Measurements from ENCODE around the gene NEDD9. TPM values are rescaled to one million over a fixed set of nuclear protein-coding genes. Genes with fewer than 3 reads are reported as not detected.

The NEDD9 gene
- total and polyA plus RNA-seq, 4 donors = 7.5 to 16.8 (median 11.7) TPM

DNA sequence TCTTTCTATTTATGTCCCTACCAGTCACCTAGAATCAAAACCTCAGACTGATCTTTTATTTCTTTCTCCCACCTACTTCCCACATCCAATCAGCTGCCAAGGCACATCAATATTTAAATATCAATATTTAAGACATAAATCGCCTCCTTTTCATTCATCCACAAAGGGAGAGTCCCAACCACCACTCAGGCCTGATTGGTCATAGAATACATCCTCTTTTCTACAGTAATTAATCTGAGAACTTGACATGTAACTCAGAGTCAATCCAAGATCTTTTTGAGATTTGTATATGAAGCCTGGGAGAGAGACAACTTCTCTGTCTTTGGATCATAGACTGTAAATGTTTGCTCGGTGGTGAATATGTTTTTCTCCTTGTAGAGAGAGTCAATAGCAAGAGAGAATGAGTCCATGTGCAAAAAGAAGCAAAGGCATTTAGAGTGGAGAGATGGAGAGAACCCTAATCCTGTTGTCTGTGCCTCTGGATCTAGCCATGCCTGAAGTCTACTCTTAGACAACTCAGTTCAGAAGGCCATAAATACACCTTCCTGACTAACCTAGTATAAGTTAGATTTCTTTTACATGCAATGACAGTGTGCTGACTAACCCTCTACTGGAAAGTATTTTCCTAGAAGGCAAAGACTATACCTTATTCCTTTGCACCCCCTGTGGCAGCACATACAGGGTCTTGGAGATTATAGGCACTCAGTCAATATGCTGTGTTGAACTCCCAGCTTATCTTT lies 12.1 kb upstream of the NEDD9 start:
- TF ChIP-seq, protein P1, sequence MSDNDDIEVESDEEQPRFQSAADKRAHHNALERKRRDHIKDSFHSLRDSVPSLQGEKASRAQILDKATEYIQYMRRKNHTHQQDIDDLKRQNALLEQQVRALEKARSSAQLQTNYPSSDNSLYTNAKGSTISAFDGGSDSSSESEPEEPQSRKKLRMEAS (IDR thresholded peaks at IDR 0.05) = no peak
- TF ChIP-seq EGR1 (IDR thresholded peaks at IDR 0.05; ENCODE audit: low read depth in 2 of 2) (no peak), GABPA (IDR thresholded peaks at IDR 0.05 in 1 of 2, conservative IDR thresholded peaks at IDR 0.05 in 1 of 2) (no peak), HNF4A (conservative IDR thresholded peaks at IDR 0.05) (no peak)

DNA sequence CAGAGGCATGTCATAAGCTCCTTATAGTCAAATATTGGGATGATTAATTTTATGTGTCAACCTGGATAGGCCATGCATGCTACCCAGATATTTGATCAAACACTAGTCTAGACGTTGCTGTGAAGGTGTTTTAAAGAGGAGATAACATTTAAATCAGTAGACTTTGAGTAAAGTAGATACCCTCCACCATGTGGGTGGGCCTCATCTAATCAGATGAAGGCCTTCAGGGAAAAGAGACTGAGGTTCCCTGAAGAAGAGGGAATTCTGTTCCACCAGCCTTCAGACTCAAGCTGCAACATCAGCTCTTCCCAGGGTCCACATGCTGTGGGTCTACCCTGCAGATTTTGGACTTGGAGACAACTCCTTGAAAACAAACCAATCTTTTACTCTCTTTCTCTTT lies 11.4 kb upstream of the NEDD9 start:
- DNase-seq (ENCODE audit: low spot score) = no peak
- Histone ChIP-seq H3K9me3 (ENCODE audit: control insufficient read depth in 4 of 4, low read length in 3 of 4) (no peaks in the 10 kb centered on the region), H3K4me1 (ENCODE audit: control insufficient read depth in 4 of 4, insufficient read depth in 4 of 4, low read length in 3 of 4) (no peaks in the 10 kb centered on the region), H3K36me3 (ENCODE audit: control insufficient read depth in 4 of 4, insufficient read depth in 3 of 4, low read depth in 1 of 4, low read length in 3 of 4) (no peaks in the 10 kb centered on the region), H3K4me3 (ENCODE audit: low read depth in 1 of 3, low read length in 3 of 3) (no peak overlapping the region), H3K9ac (ENCODE audit: low read depth in 1 of 2, low read length in 2 of 2) (no peak overlapping the region), H3K27me3 (ENCODE audit: control insufficient read depth in 4 of 4, insufficient read depth in 4 of 4, low read length in 3 of 4) (no peaks in the 10 kb centered on the region), H3K27ac (ENCODE audit: low read depth in 1 of 2, low read length in 2 of 2) (no peak overlapping the region)
- TF ChIP-seq TAF1 (conservative IDR thresholded peaks at IDR 0.05) (no peak), JUND (IDR thresholded peaks at IDR 0.05) (no peak), HNF4A (conservative IDR thresholded peaks at IDR 0.05) (no peak), SP1 (IDR thresholded peaks at IDR 0.05) (no peak)
- TF ChIP-seq, protein P2, sequence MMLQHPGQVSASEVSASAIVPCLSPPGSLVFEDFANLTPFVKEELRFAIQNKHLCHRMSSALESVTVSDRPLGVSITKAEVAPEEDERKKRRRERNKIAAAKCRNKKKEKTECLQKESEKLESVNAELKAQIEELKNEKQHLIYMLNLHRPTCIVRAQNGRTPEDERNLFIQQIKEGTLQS (IDR thresholded peaks at IDR 0.05) = no peak
- WGBS = 89% methylated on average over 1 of the region's 1 CpG

More for the DNA sequence above, 12.1 kb upstream of the NEDD9 start:
- H3K27me3 ChIP-seq (ENCODE audit: control insufficient read depth in 4 of 4, insufficient read depth in 4 of 4, low read length in 3 of 4) = no peaks in the 10 kb centered on the region
- 70% methylated on average over 2 of the region's 2 CpGs for WGBS
- DNase-seq (ENCODE audit: low spot score) = no peak
- peaks cover 0 to 2% (median under 1%) of the 10 kb centered on the region in 4 donors for H3K9me3 ChIP-seq (ENCODE audit: control insufficient read depth in 4 of 4, low read length in 3 of 4)
- H3K4me1 ChIP-seq (ENCODE audit: control insufficient read depth in 4 of 4, insufficient read depth in 4 of 4, low read length in 3 of 4) = no peaks in the 10 kb centered on the region
- H3K36me3 ChIP-seq (ENCODE audit: control insufficient read depth in 4 of 4, insufficient read depth in 3 of 4, low read depth in 1 of 4, low read length in 3 of 4) = no peaks in the 10 kb centered on the region
- H3K4me3 ChIP-seq (ENCODE audit: low read depth in 1 of 3, low read length in 3 of 3) = no peak overlapping the region
- H3K27ac ChIP-seq (ENCODE audit: low read depth in 1 of 2, low read length in 2 of 2) = no peak overlapping the region
- H3K9ac ChIP-seq (ENCODE audit: low read depth in 1 of 2, low read length in 2 of 2) = no peak overlapping the region

DNA sequence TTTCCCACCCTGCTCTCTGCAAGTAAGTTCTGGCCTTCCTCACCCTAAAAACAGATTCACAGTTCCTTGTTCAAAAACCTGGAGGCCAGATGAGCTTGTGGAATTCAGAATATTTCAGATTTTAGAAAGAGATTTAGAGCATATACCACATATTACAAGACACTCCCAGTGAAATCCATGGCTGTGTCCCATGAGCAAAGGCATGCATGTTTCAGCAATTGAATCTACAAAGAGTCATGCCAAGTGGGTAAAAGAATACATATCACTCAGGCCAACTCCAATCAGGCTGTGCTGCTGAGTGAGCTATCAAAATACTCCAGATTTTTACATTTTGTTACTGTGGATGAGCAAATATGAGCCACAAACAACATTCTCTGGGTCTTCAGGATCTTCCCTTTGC lies 10.2 kb upstream of the NEDD9 start:
- H3K27ac ChIP-seq (ENCODE audit: low read depth in 1 of 2, low read length in 2 of 2) = no peak overlapping the region
- no peak for TF ChIP-seq HNF4G (IDR thresholded peaks at IDR 0.05)
- TF ChIP-seq, protein P3, sequence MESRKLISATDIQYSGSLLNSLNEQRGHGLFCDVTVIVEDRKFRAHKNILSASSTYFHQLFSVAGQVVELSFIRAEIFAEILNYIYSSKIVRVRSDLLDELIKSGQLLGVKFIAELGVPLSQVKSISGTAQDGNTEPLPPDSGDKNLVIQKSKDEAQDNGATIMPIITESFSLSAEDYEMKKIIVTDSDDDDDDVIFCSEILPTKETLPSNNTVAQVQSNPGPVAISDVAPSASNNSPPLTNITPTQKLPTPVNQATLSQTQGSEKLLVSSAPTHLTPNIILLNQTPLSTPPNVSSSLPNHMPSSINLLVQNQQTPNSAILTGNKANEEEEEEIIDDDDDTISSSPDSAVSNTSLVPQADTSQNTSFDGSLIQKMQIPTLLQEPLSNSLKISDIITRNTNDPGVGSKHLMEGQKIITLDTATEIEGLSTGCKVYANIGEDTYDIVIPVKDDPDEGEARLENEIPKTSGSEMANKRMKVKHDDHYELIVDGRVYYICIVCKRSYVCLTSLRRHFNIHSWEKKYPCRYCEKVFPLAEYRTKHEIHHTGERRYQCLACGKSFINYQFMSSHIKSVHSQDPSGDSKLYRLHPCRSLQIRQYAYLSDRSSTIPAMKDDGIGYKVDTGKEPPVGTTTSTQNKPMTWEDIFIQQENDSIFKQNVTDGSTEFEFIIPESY (IDR thresholded peaks at IDR 0.05) = no peak
- TF ChIP-seq HNF4A (conservative IDR thresholded peaks at IDR 0.05) = no peak
- no peak for TF ChIP-seq NR2F2 (IDR thresholded peaks at IDR 0.05)
- TF ChIP-seq RXRA (IDR thresholded peaks at IDR 0.05) = no peak
- H3K27me3 ChIP-seq (ENCODE audit: control insufficient read depth in 4 of 4, insufficient read depth in 4 of 4, low read length in 3 of 4) = no peaks in the 10 kb centered on the region
- no peak overlapping the region for H3K9ac ChIP-seq (ENCODE audit: low read depth in 1 of 2, low read length in 2 of 2)
- no peaks in the 10 kb centered on the region for H3K4me1 ChIP-seq (ENCODE audit: control insufficient read depth in 4 of 4, insufficient read depth in 4 of 4, low read length in 3 of 4)
- no peak overlapping the region for H3K4me3 ChIP-seq (ENCODE audit: low read depth in 1 of 3, low read length in 3 of 3)
- no peak for DNase-seq (ENCODE audit: low spot score)
- H3K36me3 ChIP-seq (ENCODE audit: control insufficient read depth in 4 of 4, insufficient read depth in 3 of 4, low read depth in 1 of 4, low read length in 3 of 4) = no peaks in the 10 kb centered on the region
- no peaks in the 10 kb centered on the region for H3K9me3 ChIP-seq (ENCODE audit: control insufficient read depth in 4 of 4, low read length in 3 of 4)

Data from liver (tissue), 9 donors.